ENCODE data around the gene TNIP1. TPM values are rescaled to one million over a fixed set of nuclear protein-coding genes. Genes with fewer than 3 reads are reported as not detected.

The TNIP1 gene
- total RNA-seq, 1 donor from 2014 or later, result 63.6 TPM

GRCh38 chr5:151070449-151070848 is 10.4 kb downstream of the TNIP1 start:
- no peaks in the 10 kb centered on the region for H3K9me3 Mint-ChIP-seq
- H3K36me3 Mint-ChIP-seq, result peaks cover 10% of the 10 kb centered on the region
- no peaks in the 10 kb centered on the region for H3K27me3 Mint-ChIP-seq
- no peak overlapping the region for H3K27ac Mint-ChIP-seq
- no peak for DNase-seq (ENCODE audit: extremely low spot score, unreplicated experiment)
- H3K4me1 Mint-ChIP-seq (ENCODE audit: unreplicated experiment), result peaks cover 24% of the 10 kb centered on the region
- H3K4me3 Mint-ChIP-seq, result no peak overlapping the region
- TF ChIP-seq CTCF (conservative IDR thresholded peaks at IDR 0.05), result no peak

- peaks cover 10% of the 10 kb centered on the region for H3K36me3 Mint-ChIP-seq
- H3K27ac Mint-ChIP-seq, result no peak overlapping the region
- no peak overlapping the region for H3K4me3 Mint-ChIP-seq
- no peak for TF ChIP-seq CTCF (conservative IDR thresholded peaks at IDR 0.05)
- no peaks in the 10 kb centered on the region for H3K27me3 Mint-ChIP-seq
- H3K4me1 Mint-ChIP-seq (ENCODE audit: unreplicated experiment), result peaks cover 24% of the 10 kb centered on the region
- H3K9me3 Mint-ChIP-seq, result no peaks in the 10 kb centered on the region
- no peak for DNase-seq (ENCODE audit: extremely low spot score, unreplicated experiment)
These were observed 12.2 kb downstream of the TNIP1 start for GRCh38 chr5:151068433-151069197.

DNA sequence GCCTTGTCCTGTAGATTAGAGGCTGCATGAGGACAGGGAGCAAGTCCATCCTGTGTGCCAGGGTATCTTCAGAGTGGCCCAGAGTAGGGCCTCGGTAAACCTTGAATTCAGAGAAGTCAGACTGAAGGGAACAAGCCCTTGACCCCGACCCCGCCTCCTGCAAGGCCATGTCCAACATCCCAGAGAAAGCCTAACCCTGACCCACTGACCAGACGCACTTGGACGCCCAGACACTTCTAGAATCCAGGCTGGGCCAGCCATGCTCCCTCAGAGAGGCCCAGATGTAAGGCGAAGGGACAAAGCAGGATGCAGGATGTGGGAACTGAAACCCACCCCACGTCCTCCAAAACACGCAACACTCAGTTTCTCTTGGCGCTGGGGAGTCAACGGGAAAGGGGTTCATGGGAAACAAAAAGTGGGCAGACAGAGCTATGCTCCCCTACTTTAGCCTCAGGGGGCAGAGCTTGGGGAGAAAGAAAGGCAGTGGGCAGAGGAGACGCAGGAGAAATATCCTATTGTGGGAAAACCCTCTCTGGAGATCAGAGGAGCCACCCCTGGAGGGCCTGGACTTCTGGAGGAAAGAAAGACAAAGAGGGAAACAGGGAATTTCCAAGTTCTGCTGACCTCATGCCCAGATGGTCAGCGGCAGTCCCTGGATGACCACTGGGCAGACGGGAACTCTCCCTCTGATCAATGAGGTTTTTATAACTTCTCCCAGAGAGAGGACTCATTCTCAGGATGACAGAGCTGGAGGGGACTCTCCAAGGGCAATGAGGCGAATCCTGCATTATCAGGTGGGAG is 13.0 kb downstream of the TNIP1 start:
- H3K27me3 Mint-ChIP-seq, result no peaks in the 10 kb centered on the region
- TF ChIP-seq CTCF (conservative IDR thresholded peaks at IDR 0.05), result no peak
- no peak overlapping the region for H3K4me3 Mint-ChIP-seq
- no peak overlapping the region for H3K27ac Mint-ChIP-seq
- H3K4me1 Mint-ChIP-seq (ENCODE audit: unreplicated experiment), result peaks cover 24% of the 10 kb centered on the region
- H3K36me3 Mint-ChIP-seq, result peaks cover 10% of the 10 kb centered on the region
- DNase-seq (ENCODE audit: extremely low spot score, unreplicated experiment), result no peak
- H3K9me3 Mint-ChIP-seq, result no peaks in the 10 kb centered on the region

GRCh38 chr5:151066920-151067319 is 13.9 kb downstream of the TNIP1 start:
- TF ChIP-seq CTCF (conservative IDR thresholded peaks at IDR 0.05), result no peak
- H3K36me3 Mint-ChIP-seq, result peaks cover 11% of the 10 kb centered on the region
- no peak for DNase-seq (ENCODE audit: extremely low spot score, unreplicated experiment)
- no peak overlapping the region for H3K27ac Mint-ChIP-seq
- H3K27me3 Mint-ChIP-seq, result no peaks in the 10 kb centered on the region
- H3K4me1 Mint-ChIP-seq (ENCODE audit: unreplicated experiment), result peaks cover 19% of the 10 kb centered on the region
- no peaks in the 10 kb centered on the region for H3K9me3 Mint-ChIP-seq
- H3K4me3 Mint-ChIP-seq, result no peak overlapping the region

DNA sequence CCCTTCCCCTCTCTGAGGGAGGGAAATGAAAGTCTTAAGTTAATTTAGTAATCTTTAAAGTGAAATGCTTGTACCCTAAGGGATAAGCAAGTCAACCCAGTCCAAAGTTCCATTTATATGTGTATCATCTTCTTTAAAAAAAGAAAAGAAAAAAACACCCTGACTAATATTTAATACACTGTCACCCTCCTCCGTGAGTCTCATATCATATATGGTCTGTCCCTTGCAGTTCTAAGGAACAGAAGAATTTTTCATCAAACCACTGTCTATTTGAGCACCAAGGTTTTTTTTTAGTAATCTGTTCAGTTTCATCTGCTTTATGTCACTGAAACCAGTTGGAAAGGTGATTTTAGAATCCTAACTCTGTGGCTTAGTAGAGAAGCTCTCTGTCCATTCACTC is 15.2 kb downstream of the TNIP1 start:
- no peak overlapping the region for H3K27ac Mint-ChIP-seq

More for the DNA sequence above, 15.2 kb downstream of the TNIP1 start:
- Mint-ChIP-seq H3K36me3 (peaks cover 14% of the 10 kb centered on the region), H3K4me1 (ENCODE audit: unreplicated experiment) (peaks cover 14% of the 10 kb centered on the region), H3K4me3 (no peak overlapping the region), H3K9me3 (no peaks in the 10 kb centered on the region), H3K27me3 (no peaks in the 10 kb centered on the region)
- DNase-seq (ENCODE audit: extremely low spot score, unreplicated experiment), result no peak
- no peak for TF ChIP-seq CTCF (conservative IDR thresholded peaks at IDR 0.05)

Measured in type B pancreatic cell (in vitro differentiated cells).